Stimulated activated naive CD8-positive, alpha-beta T cell treated with anti-CD3 and anti-CD28 coated beads, Interleukin-15, amount 100 ng/mL, for 72 hours (primary cell): Measurements from ENCODE around the gene ACER3.
"Not testable (repeated sequence)": the region's sequence is repeated elsewhere in the genome, so short reads cannot be mapped to it uniquely, and the experiment has no call there.

Experiments used
- ATAC-seq: fragments of 150-1000 bp; cut with Tn5 transposase; 2 replicates; pipeline ENCODE4 v1.10.0; 2021; ENCODE audit warnings: mild to moderate bottlenecking, moderate library complexity
- DNase-seq, 2 donors: peaks; one replicate each; pipeline ENCODE4 v3.0.0; 2021 to 2022
- H3K27ac Mint-ChIP-seq, 2 donors: one replicate each; pipeline ENCODE4 v1.8.0; 2022; ENCODE audit warnings: mild to moderate bottlenecking in 2 of 2, mixed read lengths in 2 of 2, moderate library complexity in 2 of 2
- H3K27me3 Mint-ChIP-seq: one replicate; pipeline ENCODE4 v1.8.0; 2022; ENCODE audit warnings: mixed read lengths
- H3K4me1 Mint-ChIP-seq: one replicate; pipeline ENCODE4 v1.8.0; 2022; ENCODE audit warnings: mild to moderate bottlenecking, mixed read lengths
- H3K4me3 Mint-ChIP-seq, 2 donors: one replicate each; pipeline ENCODE4 v1.8.0; 2022; ENCODE audit warnings: mild to moderate bottlenecking in 2 of 2, mixed read lengths in 2 of 2, moderate library complexity in 1 of 2
- H3K9me3 Mint-ChIP-seq, 2 donors: one replicate each; pipeline ENCODE4 v1.8.0; 2022; ENCODE audit warnings: mixed read lengths in 2 of 2

The ACER3 gene

DNA sequence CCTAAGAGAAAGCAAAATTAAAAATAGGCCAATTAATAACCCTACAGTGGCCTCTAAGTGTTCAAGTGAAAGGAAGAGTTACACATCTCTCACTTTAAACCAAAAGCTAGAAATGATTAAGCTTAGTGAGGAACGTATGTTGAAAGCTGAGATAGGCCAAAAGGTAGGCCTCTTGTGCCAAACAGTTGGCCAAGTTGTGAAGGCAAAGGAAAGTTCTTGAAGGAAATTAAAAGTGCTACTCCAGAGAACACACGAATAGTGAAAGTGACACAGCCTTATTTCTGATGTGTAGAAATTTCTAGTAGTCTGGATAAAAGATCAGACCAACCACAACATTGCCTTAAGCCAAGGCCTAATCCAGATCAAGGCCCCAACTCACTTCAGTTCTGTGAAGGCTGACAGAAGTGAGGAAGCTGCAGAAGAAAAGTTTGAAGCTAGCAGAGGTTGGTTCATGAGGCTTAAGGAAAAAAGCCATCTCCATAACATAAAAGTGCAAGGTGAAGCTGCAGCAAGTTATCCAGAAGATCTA, 157.7 kb downstream of the ACER3 start:
- not testable (repeated sequence) for H3K27ac Mint-ChIP-seq, ATAC-seq

DNA sequence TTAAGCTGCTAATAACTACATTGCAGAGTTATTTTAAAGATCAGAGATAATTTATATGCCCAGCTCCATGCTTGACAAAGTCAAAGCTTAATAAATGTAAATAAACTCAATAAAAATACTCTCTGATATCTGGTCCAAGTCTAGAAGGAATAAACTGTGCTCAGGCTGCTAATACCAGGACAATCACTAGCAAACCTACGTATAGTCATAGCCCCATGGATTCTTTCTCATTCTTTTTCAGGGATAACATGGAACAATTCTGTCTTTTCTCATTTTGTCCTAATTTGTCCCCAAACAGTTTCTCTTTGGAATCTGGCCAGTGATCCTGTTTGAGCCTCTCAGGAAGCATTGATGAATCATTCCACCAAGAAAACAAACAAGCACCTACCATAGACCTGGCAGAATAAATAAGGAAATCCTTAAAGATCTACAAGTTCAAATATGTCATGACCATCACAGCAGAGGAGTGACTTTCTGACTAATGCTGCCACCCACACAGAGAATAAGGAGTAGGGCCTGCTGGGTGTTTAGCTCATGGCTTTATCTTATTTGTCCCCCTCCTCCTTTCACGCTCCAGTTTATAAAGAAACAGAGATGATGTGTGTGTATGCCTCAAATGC, 159.4 kb downstream of the ACER3 start:
- Mint-ChIP-seq H3K27me3 (no peaks in the 10 kb centered on the region), H3K4me3 (no peak overlapping the region), H3K4me1 (peaks cover 8% of the 10 kb centered on the region), H3K9me3 (no peaks in the 10 kb centered on the region), H3K27ac (no peak overlapping the region)
- no peak for DNase-seq
- ATAC-seq: no peak

More for the DNA sequence above, 157.7 kb downstream of the ACER3 start:
- H3K27me3 Mint-ChIP-seq, H3K4me3 Mint-ChIP-seq, H3K4me1 Mint-ChIP-seq, DNase-seq, H3K9me3 Mint-ChIP-seq: not testable (repeated sequence)

DNA sequence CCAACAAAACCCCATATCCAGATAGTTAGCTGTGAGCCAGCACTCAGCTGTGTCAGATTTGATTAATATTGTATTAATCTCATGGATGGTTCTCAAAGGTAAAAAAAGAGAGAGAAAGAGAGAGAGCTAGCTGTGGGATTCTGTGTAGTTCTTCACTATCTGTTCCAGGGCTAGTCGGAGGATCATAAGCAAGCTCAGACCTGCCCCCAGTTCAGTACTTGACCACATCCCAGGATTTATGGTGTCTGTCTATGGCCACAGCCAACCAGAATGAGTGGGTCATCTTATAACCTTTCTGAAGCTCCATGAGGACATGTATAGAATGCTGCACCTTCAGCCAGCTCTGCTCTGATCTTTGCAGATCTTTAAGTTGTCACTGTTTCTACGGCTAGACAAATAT, 160.0 kb downstream of the ACER3 start:
- ATAC-seq (no peak), DNase-seq (no peak)
- no peak overlapping the region for H3K4me3 Mint-ChIP-seq
- peak overlapping the region in 1 of 2 donors; percentile 75 for H3K27ac Mint-ChIP-seq
- H3K27me3 Mint-ChIP-seq: no peaks in the 10 kb centered on the region
- H3K4me1 Mint-ChIP-seq: peaks cover 8% of the 10 kb centered on the region
- H3K9me3 Mint-ChIP-seq: no peaks in the 10 kb centered on the region

DNA sequence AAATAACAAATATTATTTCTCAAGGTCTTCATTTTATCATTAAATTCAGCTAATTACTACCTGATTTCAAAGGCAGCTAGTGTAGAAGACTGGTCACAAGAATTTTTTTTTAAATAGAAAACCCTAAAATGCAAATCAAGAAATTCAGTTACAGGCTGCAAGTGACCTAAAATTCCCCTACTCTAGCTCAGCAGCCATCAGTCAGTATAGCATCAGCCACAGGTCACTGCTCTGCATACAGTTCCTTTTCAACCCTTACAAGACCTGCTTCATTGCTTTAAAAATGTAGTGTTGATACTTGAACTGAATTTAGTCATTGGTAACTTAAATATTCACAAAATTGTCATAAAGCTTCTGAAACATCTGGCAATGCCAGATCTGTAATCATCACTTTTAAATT, 164.0 kb downstream of the ACER3 start:
- ATAC-seq (no peak), DNase-seq (no peak)
- Mint-ChIP-seq H3K4me3 (no peak overlapping the region), H3K27ac (no peak overlapping the region), H3K27me3 (peaks cover 22% of the 10 kb centered on the region), H3K4me1 (no peaks in the 10 kb centered on the region), H3K9me3 (no peaks in the 10 kb centered on the region)

- Mint-ChIP-seq H3K4me1 (no peaks in the 10 kb centered on the region), H3K27ac (no peak overlapping the region), H3K4me3 (no peak overlapping the region), H3K27me3 (peaks cover 37% of the 10 kb centered on the region), H3K9me3 (no peaks in the 10 kb centered on the region)
- no peak for DNase-seq
- ATAC-seq: no peak
These were observed 165.5 kb downstream of the ACER3 start for GRCh38 chr11:77026221-77026620.

DNA sequence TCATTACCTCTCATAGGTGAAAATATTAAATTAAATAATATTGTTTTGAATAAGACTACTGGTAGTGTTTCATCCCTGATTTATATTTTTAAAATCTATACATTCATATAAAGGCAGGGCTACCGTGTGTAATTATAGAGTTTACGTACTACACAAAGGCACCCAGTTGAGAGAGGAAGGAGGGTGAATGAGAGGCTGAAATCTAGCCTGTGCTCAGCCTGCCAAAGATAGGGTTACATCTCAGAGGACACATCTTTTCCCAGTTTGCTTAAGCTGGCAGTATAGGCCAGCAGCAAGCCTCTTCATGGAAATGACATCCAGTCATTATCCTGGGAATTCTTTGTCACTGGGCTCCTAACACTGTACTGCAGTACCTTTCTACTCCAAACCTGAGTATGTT, 166.0 kb downstream of the ACER3 start:
- no peak for ATAC-seq
- Mint-ChIP-seq H3K27ac (no peak overlapping the region), H3K27me3 (peaks cover 41% of the 10 kb centered on the region), H3K9me3 (no peaks in the 10 kb centered on the region), H3K4me3 (no peak overlapping the region), H3K4me1 (no peaks in the 10 kb centered on the region)
- DNase-seq: no peak

GRCh38 chr11:77027275-77027674, 166.6 kb downstream of the ACER3 start:
- Mint-ChIP-seq H3K4me3 (no peak overlapping the region), H3K27ac (no peak overlapping the region), H3K27me3 (peaks cover 41% of the 10 kb centered on the region), H3K4me1 (no peaks in the 10 kb centered on the region), H3K9me3 (no peaks in the 10 kb centered on the region)
- ATAC-seq (no peak), DNase-seq (no peak)

DNA sequence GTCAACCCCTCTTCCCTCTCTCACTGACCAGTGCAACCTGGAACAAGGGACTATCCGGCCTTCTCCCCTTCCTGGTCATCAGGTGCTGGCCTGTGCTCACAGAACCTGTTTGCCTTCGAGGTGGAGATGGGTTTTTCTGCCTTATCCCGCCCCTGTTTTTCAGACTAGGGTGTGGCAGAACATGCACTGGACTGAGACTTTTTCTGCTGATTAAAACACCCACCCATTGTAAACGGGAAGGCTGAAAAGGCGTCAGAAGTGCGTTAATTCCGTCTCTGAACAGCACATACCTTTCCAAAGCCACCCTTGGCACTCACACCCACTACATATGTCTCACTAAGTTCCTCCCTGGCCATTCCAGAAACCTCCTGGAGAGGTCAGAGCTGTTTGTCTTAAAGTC, 169.1 kb downstream of the ACER3 start:
- Mint-ChIP-seq H3K27ac (no peak overlapping the region), H3K9me3 (no peaks in the 10 kb centered on the region), H3K4me3 (no peak overlapping the region), H3K27me3 (peaks cover 41% of the 10 kb centered on the region), H3K4me1 (no peaks in the 10 kb centered on the region)
- DNase-seq (no peak), ATAC-seq (no peak)

GRCh38 chr11:77030834-77031414, 170.2 kb downstream of the ACER3 start:
- peaks cover 41% of the 10 kb centered on the region for H3K27me3 Mint-ChIP-seq
- H3K9me3 Mint-ChIP-seq: no peaks in the 10 kb centered on the region
- DNase-seq (no peak), ATAC-seq (no peak)
- H3K4me1 Mint-ChIP-seq: no peaks in the 10 kb centered on the region
- H3K4me3 Mint-ChIP-seq: no peak overlapping the region
- no peak overlapping the region for H3K27ac Mint-ChIP-seq

DNA sequence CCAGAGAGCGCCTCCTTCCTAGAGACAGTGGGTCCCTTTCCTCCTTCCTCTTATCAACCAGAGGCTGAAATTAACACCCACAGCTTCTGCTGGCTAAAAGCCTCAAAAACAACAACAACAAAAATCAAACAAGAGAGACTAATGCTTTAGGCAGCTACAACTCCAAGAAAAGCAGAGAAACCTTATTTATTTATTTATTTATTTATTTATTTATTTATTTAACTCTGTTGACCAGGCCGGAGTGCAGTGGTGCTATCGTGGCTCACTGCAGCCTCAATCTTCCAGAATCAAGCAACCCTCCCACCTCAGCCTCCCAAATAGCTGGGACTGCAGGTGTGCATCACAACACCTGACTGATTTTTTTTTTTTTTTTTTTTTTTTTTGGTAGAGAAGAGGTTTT, 170.9 kb downstream of the ACER3 start:
- Mint-ChIP-seq H3K27me3 (peaks cover 45% of the 10 kb centered on the region), H3K4me1 (no peaks in the 10 kb centered on the region), H3K27ac (no peak overlapping the region), H3K9me3 (no peaks in the 10 kb centered on the region), H3K4me3 (no peak overlapping the region)
- ATAC-seq: no peak
- no peak for DNase-seq

GRCh38 chr11:77035039-77035438, 174.3 kb downstream of the ACER3 start:
- H3K27ac Mint-ChIP-seq: no peak overlapping the region
- no peak for DNase-seq
- H3K27me3 Mint-ChIP-seq: peaks cover 54% of the 10 kb centered on the region
- no peaks in the 10 kb centered on the region for H3K9me3 Mint-ChIP-seq
- H3K4me1 Mint-ChIP-seq: peaks cover 6% of the 10 kb centered on the region
- H3K4me3 Mint-ChIP-seq: no peak overlapping the region
- no peak for ATAC-seq

GRCh38 chr11:77035580-77035979, 174.9 kb downstream of the ACER3 start:
- ATAC-seq (no peak), DNase-seq (no peak)
- Mint-ChIP-seq H3K4me3 (no peak overlapping the region), H3K4me1 (peaks cover 10% of the 10 kb centered on the region), H3K9me3 (no peaks in the 10 kb centered on the region), H3K27me3 (peaks cover 54% of the 10 kb centered on the region), H3K27ac (no peak overlapping the region)

- no peak overlapping the region for H3K27ac Mint-ChIP-seq
- H3K4me3 Mint-ChIP-seq: no peak overlapping the region
- H3K27me3 Mint-ChIP-seq: peaks cover 54% of the 10 kb centered on the region
- peaks cover 15% of the 10 kb centered on the region for H3K4me1 Mint-ChIP-seq
- no peaks in the 10 kb centered on the region for H3K9me3 Mint-ChIP-seq
- DNase-seq: no peak
- ATAC-seq: no peak
These were observed 175.7 kb downstream of the ACER3 start for GRCh38 chr11:77036398-77036797.

DNA sequence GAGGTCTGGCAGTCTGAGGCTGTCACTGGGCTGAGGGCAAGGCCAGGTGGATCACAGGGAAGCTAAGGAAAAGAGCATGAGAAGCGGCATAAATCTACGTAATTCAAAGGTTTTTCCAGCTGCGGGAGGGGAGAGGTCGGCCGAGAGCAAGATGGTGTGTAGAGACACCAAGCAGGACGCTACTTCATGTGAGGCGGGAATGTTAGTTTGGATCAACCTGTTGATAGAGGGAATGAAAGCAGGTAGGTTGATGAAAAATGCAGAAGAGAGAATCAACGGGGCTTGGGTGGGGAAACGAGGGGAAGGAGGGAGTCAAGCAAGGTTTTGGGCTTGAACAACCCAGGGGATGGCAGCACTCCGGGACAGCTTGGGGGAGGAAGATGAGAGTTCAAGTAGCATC, 176.3 kb downstream of the ACER3 start:
- DNase-seq (no peak), ATAC-seq (no peak)
- Mint-ChIP-seq H3K4me3 (no peak overlapping the region), H3K9me3 (no peaks in the 10 kb centered on the region), H3K27ac (no peak overlapping the region), H3K27me3 (peaks cover 59% of the 10 kb centered on the region), H3K4me1 (peaks cover 15% of the 10 kb centered on the region)

DNA sequence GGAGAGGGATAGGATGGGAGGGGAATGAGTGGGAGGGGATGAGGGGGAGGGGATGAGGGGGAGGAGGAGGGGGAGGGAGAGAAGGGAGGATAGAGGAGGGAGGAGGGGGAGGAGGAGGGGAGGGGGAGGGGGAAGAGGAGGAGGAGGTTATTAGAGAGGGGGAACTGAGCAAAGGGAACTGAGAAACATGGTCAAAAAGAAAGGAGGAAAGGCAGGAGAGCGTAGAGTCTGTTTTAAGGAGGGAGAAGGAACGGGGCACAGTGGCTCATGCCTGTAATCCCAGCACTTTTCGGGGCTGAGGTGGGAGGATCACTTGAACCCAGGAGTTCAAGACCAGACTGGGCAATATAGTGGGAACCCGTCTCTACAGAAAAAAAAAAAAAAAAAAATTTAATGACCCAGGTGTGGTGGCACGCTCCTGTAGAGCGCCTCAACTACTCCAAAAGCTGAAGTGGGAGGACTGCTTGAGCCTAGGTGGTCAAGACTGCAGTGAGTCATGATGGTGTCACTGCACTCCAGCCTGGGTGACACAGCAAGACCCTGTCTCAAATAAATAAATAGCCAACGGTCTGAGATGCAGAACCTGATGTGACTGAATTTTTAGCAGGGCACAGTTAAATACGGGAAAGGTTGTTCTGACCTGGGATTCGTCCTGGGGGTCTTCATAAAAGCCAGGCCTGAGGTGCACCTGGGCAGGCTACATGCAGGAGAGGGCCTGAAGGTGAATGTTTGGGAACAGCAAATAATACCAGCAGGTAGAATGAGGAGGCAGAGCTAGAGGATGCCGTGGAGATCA, 177.5 kb downstream of the ACER3 start:
- ATAC-seq (no peak), DNase-seq (no peak)
- no peak overlapping the region for H3K4me3 Mint-ChIP-seq
- H3K4me1 Mint-ChIP-seq: peaks cover 15% of the 10 kb centered on the region
- H3K27ac Mint-ChIP-seq: no peak overlapping the region
- peaks cover 66% of the 10 kb centered on the region for H3K27me3 Mint-ChIP-seq
- no peaks in the 10 kb centered on the region for H3K9me3 Mint-ChIP-seq

DNA sequence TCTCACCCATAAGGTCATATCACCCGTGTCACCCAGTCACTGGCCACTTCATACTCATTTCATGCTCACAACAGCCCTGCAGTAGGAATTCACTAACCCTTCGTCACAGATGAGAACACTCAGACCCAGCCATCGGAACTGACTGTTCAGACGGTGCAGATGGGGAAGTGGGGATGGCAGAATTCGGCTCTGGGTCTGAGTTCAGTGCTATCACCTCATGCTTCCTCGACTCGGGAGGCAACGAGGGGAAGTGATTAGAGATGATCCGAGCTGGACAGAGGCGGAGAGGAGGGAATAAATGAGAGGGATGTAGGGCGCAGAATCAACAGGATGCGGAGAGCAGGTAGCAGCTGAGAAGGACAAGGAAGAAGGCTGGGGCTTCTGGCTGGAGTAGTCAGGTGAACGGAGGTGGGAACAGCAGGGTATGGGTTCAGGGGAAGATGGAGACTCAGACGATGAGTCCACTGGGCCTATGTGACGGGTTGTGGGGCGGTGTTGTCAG, 178.2 kb downstream of the ACER3 start:
- peaks cover 15% of the 10 kb centered on the region for H3K4me1 Mint-ChIP-seq

More for the DNA sequence above, 178.2 kb downstream of the ACER3 start:
- H3K27ac Mint-ChIP-seq: no peak overlapping the region
- peak overlapping the region; percentile 34 to 55 for H3K4me3 Mint-ChIP-seq
- DNase-seq (no peak), ATAC-seq (peak; percentile 22)
- no peaks in the 10 kb centered on the region for H3K9me3 Mint-ChIP-seq
- H3K27me3 Mint-ChIP-seq: peaks cover 69% of the 10 kb centered on the region
